GM18951 (cell line): ENCODE data around the gene XKR3.
"Not testable (repeated sequence)": the region's sequence is repeated elsewhere in the genome, so short reads cannot be mapped to it uniquely, and the experiment has no call there.

ENCODE experiments used
- POLR2A ChIP-seq: IDR thresholded peaks from 4 replicates; pipeline ENCODE4 v1.6.1; 2011; ENCODE audit warnings: mild to moderate bottlenecking; ENCODE audit not compliant: insufficient read length, insufficient read depth; ENCODE audit errors: extremely low read depth
- in situ Hi-C: fragments of 300-500 bp; cut with MboI; formaldehyde crosslinking; loops from one replicate; pipeline ENCODE4 v1.12.0; 2022; ENCODE audit warnings: low sequenced_read_pairs, mixed read lengths, inconsistent platforms; ENCODE audit not compliant: unreplicated experiment

The XKR3 gene

DNA sequence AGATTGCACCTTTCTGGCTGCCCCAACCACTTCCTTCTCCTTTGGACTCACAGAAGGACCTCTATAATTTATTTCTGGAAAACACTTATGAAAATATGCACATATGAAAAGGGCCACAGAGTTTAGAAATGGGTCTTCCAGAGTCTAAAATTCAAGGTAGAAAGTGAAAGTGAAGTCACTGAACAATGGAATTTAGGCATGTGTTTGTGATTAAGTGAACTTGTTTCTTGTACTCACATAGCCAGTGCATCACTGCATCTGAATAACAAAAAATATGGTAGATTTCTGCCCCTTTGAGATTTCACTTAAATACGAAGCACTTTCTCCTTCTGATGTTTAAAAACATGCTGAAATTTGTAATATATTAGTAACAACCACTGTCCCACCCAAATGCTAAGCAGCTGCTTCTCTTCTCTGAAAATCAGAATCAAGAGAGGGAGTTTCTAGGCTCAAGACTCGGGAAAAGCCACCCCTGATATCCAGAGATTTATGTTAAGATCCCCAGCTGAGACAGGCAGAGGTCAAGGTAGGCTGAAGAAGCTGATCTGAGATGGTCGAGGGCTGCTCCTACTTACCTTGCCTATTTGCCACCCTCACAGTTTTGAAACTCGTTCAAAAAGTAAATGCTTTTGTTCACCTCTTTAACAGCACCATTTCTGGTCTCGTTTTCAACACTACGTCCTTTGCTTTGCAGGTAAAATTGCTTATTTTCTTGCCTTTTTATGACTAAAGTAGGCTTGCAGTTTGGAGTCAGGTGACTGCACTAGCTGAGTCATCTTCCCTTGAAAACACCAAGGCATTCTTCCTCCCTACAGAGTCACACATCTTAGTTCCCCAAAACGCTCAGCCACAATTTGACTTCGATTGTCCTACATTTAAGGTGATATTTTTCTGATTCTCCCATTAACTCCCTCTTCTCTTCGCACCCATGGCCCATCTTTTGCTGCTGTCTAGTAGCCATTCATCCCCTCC lies at the start of gene XKR3:
XKR3 (minus strand) TSS at position 696 of the 972 bp plus-strand sequence. CDS start 17,338 bp downstream, outside the sequence.
- no peak for TF ChIP-seq POLR2A
- in situ Hi-C loops: no loop called here

DNA sequence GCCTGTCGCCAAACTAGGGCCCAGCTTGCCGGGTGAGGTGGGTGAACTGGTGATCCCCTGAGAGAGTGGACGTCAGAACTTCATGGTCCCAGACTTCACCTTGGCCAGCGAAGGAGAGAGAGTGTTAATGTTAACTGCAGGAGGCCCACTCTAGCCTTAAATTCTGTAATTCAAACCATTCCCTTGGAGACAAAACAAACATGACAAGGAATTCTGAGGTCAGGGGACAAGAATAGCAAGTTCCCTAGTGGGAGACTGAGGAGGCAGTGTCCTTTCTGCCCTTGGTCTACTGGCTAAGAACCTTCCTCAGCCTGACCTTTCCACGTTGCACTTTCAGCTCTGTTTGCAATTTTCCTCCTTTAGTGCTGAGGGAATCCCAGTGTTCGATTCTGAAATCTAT lies 44.4 kb upstream of the XKR3 start:
- in situ Hi-C loops: not testable (repeated sequence)

DNA sequence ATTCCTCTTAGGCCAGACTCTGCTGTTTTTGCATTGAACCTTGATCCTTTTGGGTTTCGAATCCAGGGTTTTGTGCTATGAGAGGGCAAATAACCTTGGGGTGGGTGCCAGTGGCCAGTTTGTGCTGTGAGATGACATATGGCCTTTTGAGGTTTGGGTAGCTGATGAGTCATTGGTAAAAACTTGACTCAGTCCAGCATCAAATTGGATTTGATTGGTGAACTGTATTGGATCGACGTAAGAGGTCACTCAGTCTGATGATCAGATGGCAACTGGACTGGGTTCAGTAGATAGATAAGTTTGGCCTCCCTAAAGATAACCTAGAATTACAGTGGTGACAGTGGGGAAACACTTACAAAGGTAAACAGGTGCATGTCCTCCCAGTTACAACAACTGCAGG lies 41.0 kb upstream of the XKR3 start:
- in situ Hi-C loops: no loop called here
- no peak for TF ChIP-seq POLR2A

- in situ Hi-C loops: not testable (repeated sequence)
These were observed 31.6 kb upstream of the XKR3 start for GRCh38 chr22:16856851-16857250.

DNA sequence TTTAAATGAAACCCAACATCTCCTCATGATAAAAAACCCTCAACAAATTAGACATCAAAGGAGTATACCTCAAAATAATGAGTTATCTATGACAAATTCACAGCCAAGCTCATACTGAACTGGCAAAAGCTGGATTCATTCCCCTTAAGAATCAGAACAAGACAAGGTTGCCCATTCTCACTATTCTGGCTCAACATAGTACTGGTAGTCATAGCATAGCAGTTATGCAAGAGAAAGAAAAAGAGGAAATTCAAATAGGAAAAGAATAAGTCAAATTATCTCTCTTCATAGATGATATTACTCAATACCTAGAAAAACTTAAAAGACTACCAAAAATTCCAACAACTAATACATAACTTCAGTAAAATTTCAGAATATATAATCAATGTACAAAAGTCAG lies 29.4 kb upstream of the XKR3 start:
- in situ Hi-C loops: no loop called here
- TF ChIP-seq POLR2A: no peak

- in situ Hi-C loops: not testable (repeated sequence)
These were observed 26.2 kb upstream of the XKR3 start for GRCh38 chr22:16851268-16851996.

DNA sequence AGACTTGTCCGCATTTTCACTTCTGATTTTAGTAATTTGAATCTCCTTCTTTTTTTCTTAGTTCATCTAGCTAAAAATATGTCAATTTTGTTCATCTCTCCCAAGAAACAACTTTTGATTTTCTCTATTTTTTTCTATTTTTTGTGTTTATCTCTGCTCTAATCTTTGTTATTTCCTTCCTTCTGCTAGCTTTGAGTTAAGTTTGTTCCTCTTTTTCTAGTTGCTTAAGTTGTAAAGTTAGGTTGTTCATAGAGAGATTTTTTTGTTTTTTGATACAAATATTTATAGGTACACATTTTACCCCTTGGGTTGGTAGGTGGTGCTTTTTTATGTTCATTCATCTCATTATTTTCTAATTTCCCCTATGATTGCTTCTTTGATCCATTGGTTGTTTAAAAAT lies 22.1 kb upstream of the XKR3 start:
- in situ Hi-C loops: no loop called here

DNA sequence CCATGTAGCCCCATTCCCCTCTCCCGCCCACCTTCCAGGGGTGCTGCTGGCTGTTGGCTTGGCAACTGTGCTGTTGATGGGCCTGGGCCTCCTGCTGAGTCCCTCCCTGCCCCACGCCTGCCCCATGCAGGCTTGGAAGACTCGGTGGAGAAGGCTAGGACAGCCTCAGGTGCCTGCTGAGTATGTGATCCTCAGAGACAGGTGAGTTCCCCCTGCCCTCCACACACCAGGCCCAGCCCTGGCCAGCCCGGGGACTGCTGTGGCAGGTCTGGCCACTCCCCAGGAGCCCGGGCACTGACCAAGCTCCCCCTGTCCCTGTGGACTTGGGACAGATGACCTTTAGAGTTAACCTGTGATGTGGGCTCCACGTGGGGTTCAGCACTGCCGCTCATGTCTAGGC lies 20.7 kb upstream of the XKR3 start:
- in situ Hi-C loops: no loop called here

More for the DNA sequence above, 22.1 kb upstream of the XKR3 start:
- no peak for TF ChIP-seq POLR2A

DNA sequence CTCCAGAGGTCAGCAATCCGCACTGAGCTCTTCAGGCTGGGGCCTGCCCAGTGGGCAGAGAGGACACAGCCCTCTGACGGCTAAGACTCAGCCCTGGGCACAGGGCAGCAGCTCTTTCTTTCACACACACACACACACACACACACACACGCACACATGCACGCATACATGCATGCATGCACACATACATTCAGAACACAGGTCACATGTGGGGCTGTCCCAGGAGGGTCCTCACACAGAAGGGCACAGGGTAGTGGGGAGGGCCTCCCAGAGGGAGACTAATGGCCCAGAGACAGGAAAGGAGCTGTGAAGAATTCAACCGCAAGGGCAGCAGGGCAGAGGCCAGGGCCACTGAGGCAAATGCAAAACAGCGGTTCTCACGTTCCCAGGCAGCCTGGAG lies 20.3 kb upstream of the XKR3 start:
- no peak for TF ChIP-seq POLR2A
- in situ Hi-C loops: no loop called here

More for the DNA sequence above, 20.7 kb upstream of the XKR3 start:
- no peak for TF ChIP-seq POLR2A

DNA sequence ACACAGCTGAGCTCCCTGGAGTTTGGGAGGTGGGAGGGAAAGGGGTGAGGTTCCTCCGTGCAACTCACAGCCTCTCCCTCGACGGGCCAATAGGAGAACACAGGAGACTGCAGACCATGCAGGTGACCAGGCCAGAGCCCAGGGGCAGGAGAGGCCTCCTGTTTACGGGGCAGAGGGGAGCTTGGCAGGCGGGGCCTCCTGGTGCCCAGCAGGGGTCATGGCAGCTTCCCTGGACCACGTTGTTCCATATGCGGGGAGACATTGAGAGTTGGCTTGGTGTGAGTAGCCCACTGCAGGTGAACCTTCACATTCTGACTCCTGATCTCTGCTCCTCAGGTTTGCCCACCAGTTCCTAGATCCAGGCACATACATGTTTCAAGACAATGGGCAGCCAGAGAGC lies 19.3 kb upstream of the XKR3 start:
- no peak for TF ChIP-seq POLR2A
- in situ Hi-C loops: no loop called here

DNA sequence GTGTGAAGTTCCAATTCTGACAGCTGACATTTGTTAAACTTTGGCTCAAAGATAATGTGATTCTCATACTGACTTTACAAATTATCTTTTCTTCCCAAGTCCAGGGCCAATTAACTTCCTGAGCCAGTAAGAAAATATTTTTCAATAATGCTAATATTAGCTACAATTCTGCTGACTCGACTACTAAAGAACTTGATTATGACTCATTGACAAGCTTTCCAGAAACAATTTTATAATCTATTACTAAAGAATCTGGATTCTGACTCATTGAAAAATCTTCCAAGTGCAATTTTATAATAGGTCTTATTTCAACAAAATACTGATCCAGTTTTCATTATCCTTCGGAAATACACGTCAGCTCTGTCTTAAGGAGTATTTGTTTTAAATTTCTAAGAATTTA lies 12.9 kb upstream of the XKR3 start:
- TF ChIP-seq POLR2A: no peak
- in situ Hi-C loops: no loop called here

- in situ Hi-C loops: no loop called here
- no peak for TF ChIP-seq POLR2A
These were observed 9.8 kb upstream of the XKR3 start for GRCh38 chr22:16834971-16835370.

DNA sequence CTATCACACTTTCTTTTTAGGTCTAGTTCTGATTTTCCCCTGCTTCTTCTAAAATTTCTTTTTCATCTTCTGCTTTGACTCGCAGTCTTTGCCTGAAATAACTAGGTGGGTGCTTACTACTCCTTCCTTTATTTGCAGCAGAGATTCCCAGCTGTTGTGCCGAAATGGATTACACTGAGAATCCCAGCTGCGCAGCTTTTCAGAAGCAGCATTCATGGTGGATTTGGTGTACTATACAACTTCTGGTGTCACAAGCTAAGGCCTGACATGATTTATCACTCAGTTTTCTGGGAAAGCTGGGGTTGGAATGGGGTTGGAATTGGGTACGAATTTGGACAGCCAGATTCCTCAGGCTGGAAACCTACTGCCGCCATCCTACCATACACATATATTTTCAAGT lies 6.0 kb upstream of the XKR3 start:
- TF ChIP-seq POLR2A: no peak
- in situ Hi-C loops: no loop called here

DNA sequence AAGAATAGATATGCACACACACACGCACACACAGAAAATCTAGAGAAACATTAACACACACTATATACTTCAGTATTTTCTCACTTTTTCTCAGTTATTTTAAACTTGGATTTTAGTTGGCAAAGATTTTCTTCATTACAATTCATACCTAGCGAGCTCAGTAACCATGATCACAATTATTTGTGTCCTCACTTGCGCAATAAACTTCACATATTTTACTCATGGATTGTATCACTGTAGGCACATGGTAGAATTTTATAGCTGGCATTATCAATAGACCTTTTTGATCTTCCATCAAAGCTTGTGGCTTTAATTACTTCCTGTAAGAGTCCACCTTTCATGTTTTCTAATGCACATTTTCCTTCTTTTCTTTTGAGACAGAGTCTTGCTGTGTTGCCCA lies 4.8 kb upstream of the XKR3 start:
- in situ Hi-C loops: no loop called here
- no peak for TF ChIP-seq POLR2A
